ENCODE data around the gene GBF1.

- TF ChIP-seq CTCF (IDR thresholded peaks at IDR 0.05; ENCODE audit: insufficient read depth, low read length) (no peak), POLR2AphosphoS5 (IDR thresholded peaks at IDR 0.05; ENCODE audit: low read depth) (no peak), GABPA (IDR thresholded peaks at IDR 0.05; ENCODE audit: low read depth) (no peak), SPI1 (IDR thresholded peaks at IDR 0.05; ENCODE audit: borderline replicate concordance, low read depth) (no peak)
- TF ChIP-seq, protein P1, sequence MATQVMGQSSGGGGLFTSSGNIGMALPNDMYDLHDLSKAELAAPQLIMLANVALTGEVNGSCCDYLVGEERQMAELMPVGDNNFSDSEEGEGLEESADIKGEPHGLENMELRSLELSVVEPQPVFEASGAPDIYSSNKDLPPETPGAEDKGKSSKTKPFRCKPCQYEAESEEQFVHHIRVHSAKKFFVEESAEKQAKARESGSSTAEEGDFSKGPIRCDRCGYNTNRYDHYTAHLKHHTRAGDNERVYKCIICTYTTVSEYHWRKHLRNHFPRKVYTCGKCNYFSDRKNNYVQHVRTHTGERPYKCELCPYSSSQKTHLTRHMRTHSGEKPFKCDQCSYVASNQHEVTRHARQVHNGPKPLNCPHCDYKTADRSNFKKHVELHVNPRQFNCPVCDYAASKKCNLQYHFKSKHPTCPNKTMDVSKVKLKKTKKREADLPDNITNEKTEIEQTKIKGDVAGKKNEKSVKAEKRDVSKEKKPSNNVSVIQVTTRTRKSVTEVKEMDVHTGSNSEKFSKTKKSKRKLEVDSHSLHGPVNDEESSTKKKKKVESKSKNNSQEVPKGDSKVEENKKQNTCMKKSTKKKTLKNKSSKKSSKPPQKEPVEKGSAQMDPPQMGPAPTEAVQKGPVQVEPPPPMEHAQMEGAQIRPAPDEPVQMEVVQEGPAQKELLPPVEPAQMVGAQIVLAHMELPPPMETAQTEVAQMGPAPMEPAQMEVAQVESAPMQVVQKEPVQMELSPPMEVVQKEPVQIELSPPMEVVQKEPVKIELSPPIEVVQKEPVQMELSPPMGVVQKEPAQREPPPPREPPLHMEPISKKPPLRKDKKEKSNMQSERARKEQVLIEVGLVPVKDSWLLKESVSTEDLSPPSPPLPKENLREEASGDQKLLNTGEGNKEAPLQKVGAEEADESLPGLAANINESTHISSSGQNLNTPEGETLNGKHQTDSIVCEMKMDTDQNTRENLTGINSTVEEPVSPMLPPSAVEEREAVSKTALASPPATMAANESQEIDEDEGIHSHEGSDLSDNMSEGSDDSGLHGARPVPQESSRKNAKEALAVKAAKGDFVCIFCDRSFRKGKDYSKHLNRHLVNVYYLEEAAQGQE (IDR thresholded peaks at IDR 0.05; ENCODE audit: insufficient replicate concordance, low read depth): no peak
These were observed 44.0 kb downstream of the GBF1 start for GRCh38 chr10:102289356-102289755.
